Brain microvascular endothelial cell (primary cell): ENCODE measurements around the gene RNU1-2.
"Not testable (repeated sequence)": the region's sequence is repeated elsewhere in the genome, so short reads cannot be mapped to it uniquely, and the experiment has no call there.

ENCODE experiments used
- DNase-seq: peaks from one replicate; pipeline ENCODE4 v3.0.0-alpha.2; 2020
- H3K27ac ChIP-seq: fragments of 250-450 bp; sonication (Bioruptor Pico); 2 replicates; pipeline ENCODE4 v1.5.1; 2020; ENCODE audit warnings: mild to moderate bottlenecking, moderate library complexity
- H3K27me3 ChIP-seq: fragments of 250-450 bp; sonication (Bioruptor Pico); replicated peaks from 2 replicates; pipeline ENCODE4 v1.5.1; 2020; ENCODE audit warnings: mild to moderate bottlenecking
- H3K36me3 ChIP-seq: fragments of 250-450 bp; sonication (Bioruptor Pico); replicated peaks from 2 replicates; pipeline ENCODE4 v1.5.1; 2020; ENCODE audit warnings: mild to moderate bottlenecking
- H3K4me3 ChIP-seq: 2 replicates; pipeline ENCODE4 v1.5.1; 2011; ENCODE audit warnings: low read depth, mild to moderate bottlenecking, control low read depth, low read length, moderate library complexity
- in situ Hi-C: cut with HindIII; loops from 2 replicates; pipeline ENCODE4 v1.10.0; 2017; ENCODE audit warnings: low sequenced_read_pairs, low pct_ligation_motif_present
- TF ChIP-seq, protein P1 (sequence below): IDR thresholded peaks from 2 replicates; pipeline ENCODE4 v1.5.1; 2011; ENCODE audit warnings: low read depth, mild to moderate bottlenecking, moderate library complexity, low read length, control low read depth, inconsistent platforms; ENCODE audit errors: missing control alignments

Gene RNU1-2

DNA sequence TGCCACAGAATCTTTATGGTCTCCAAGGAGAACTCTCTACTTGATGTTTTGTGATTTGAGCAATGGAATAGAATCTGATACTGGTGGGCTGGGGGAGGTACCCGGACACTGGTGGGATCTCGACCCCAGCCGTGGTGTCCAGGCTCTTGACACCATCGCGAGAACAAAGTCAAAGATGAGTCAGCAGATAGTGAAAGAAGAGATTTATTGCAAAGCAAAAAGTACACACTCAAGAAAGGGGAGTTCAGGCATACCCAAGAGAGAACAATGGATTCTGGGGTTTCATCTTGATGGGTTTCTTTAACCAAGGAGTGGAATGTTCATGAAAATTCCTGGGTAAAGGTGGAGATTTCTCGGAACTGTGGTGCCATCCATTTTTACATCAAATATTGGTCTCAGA lies 1.4 kb upstream of the RNU1-2 start:
- H3K4me3 ChIP-seq, DNase-seq, H3K36me3 ChIP-seq, in situ Hi-C loops, H3K27ac ChIP-seq, H3K27me3 ChIP-seq: not testable (repeated sequence)

DNA sequence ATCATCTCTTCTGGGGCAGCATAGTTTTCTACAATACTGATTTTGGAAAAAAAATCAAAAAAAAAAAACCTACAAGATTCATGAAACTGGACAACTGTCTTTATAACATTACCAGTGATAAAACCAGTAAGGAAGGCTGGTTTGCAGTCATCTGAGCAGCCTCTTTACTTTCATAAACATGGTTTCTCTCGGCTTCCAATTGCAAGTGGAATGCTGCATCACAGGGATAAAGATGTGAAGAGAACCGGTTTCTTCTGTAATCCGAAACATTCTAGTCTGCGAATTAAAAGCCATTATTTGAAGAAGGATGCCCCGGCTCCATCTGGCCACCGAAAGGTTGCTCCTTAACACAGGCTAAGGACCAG lies 565 bp upstream of the RNU1-2 start:
- in situ Hi-C loops, H3K27me3 ChIP-seq, H3K36me3 ChIP-seq, DNase-seq: not testable (repeated sequence)
- H3K4me3 ChIP-seq, result peak overlapping the region; percentile 33
- H3K27ac ChIP-seq, result peak overlapping the region; percentile 94

DNA sequence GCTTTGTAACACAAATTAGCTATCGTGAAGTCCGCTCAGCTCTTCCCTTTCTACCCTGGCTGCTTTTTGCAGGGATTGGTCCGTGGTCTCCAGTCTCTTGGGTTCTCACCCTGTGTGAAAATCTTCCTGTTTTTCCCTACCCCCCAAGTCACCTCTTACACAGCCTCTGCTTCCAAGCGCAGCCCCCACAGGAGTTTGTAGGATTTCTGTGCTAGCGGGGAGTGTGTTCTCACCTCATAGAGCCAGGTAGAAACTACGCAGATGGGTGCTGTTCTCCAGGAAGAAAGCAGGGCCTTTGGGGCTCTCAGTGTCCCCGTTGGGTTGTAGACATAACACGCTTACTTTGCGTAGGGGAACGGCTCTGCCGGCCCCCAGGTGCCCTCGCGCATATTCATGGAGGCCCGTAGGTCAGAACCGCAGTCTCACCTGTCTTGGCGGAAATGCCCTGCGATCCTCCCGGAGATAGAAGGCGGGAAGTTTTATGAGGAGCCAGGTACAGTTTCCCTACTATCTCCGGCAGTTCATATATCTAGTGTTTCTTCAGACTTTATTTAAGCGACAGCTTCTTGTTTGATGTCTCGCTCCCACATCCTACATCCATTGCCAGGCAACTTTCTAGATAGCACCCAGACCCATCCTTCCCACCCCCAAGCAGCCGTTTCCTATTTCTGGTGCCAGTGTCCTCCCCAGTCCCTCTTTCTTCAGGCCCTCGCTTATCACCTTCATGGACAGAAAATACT lies 706 bp downstream of the RNU1-2 start:
- H3K4me3 ChIP-seq, result peak overlapping the region; percentile 24
- H3K27me3 ChIP-seq, H3K27ac ChIP-seq, H3K36me3 ChIP-seq, in situ Hi-C loops: not testable (repeated sequence)
- DNase-seq, result peak; percentile 75

DNA sequence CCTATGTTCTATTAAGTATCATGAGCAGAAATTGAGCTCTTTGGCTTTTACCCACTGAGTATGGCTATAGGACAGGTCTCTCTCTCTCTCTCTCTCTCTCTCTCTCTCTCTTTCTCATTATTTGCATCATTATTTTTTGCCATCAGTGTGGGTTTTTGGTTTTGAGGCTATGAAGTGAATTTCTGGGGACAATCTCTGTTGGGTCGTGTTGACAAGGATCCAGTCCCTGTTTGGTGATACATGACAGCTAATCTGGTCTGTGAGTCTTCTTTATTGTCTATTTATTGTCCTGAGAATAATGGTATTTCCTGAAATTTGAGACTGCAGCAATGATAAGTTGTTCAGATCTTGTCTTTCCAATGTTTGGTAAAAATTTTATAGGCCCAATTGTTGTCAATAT lies 1.9 kb downstream of the RNU1-2 start:
- H3K36me3 ChIP-seq, H3K4me3 ChIP-seq, in situ Hi-C loops, DNase-seq, H3K27me3 ChIP-seq, H3K27ac ChIP-seq: not testable (repeated sequence)

DNA sequence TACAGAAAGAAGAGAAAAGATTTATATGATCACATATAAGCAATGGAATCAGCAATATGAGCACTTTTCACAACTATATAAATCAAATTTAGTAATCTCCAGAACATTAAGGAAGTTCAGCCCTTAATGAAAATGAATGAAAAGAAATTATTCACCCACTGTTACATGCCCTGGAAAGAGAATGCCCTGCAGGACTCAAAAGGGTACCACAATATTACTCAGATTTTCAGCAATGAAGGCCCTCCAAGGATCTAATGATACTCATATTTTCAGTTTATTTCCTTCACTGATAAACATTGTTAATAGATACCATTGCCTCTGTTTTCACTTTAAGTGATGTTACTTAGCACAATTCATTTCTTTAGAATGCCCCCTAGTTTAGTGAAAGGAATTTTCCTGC lies 2.5 kb downstream of the RNU1-2 start:
- H3K27ac ChIP-seq, H3K27me3 ChIP-seq, H3K36me3 ChIP-seq, H3K4me3 ChIP-seq, in situ Hi-C loops, DNase-seq: not testable (repeated sequence)

DNA sequence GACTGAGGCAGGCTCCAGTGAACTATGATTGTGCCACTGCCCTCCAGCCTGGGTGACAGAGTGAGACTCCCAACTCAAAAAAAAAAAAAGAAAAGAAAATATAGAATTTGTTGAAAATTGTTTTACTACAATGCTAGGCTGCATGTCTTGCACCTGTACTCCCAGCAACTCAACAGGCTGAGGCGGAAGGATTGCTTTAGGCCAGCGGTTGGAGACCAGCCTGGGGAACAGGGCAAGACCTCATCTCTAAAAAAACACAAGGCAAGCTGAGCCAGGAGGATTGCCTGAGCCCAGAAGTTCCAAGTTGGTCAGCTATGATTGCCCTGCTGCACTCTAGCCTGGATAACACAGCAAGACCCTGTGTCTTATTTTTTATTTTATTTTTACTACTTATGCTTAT lies 3.2 kb downstream of the RNU1-2 start:
- H3K27me3 ChIP-seq, DNase-seq, H3K4me3 ChIP-seq, in situ Hi-C loops, H3K27ac ChIP-seq, H3K36me3 ChIP-seq: not testable (repeated sequence)

DNA sequence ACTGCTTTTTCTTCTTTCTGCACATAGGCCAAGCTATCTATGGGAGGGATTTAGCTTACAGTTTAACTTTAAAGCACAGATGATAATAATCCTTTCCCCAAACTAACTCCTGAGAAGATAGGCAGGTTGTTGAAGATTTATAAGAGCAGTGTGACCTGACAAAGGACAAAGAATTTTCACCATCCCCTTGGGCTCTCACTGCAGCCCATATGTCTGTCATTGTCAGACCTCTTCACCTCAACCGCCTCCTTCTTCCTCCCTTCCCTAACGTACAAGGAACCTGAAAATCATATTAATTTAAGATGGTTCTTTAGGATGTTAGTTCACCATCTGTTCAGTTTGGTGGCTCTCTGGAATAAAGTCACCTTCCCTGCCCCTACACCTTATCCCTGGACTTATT lies 5.0 kb downstream of the RNU1-2 start:
- H3K36me3 ChIP-seq, result no peaks in the 10 kb centered on the region
- H3K4me3 ChIP-seq, result no peak overlapping the region
- TF ChIP-seq, protein P1, sequence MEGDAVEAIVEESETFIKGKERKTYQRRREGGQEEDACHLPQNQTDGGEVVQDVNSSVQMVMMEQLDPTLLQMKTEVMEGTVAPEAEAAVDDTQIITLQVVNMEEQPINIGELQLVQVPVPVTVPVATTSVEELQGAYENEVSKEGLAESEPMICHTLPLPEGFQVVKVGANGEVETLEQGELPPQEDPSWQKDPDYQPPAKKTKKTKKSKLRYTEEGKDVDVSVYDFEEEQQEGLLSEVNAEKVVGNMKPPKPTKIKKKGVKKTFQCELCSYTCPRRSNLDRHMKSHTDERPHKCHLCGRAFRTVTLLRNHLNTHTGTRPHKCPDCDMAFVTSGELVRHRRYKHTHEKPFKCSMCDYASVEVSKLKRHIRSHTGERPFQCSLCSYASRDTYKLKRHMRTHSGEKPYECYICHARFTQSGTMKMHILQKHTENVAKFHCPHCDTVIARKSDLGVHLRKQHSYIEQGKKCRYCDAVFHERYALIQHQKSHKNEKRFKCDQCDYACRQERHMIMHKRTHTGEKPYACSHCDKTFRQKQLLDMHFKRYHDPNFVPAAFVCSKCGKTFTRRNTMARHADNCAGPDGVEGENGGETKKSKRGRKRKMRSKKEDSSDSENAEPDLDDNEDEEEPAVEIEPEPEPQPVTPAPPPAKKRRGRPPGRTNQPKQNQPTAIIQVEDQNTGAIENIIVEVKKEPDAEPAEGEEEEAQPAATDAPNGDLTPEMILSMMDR, result no peak
- no peaks in the 10 kb centered on the region for H3K27me3 ChIP-seq
- no peak for DNase-seq
- H3K27ac ChIP-seq, result no peak overlapping the region
- in situ Hi-C loops, result no loop called here

DNA sequence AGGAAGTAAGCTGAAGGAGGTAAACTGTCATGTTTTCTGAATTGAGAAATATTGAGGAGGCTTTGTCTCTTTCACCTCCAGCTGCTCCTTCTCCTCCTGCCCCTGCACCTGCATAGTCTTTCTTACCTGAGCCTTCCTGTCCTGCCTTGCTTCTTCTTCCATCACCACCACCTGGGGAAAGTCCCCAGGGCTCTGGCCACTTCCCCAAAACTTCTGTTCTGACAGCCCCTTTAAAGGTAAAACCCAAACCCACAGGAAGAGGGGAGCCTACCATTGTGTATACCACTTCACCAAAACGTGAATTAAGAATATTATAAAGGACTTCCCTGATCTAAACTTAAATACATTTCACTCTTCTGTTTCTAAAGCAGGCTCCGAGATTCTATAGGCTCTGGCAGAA lies 5.6 kb downstream of the RNU1-2 start:
- H3K27me3 ChIP-seq, H3K4me3 ChIP-seq, H3K36me3 ChIP-seq, H3K27ac ChIP-seq, in situ Hi-C loops, DNase-seq: not testable (repeated sequence)

DNA sequence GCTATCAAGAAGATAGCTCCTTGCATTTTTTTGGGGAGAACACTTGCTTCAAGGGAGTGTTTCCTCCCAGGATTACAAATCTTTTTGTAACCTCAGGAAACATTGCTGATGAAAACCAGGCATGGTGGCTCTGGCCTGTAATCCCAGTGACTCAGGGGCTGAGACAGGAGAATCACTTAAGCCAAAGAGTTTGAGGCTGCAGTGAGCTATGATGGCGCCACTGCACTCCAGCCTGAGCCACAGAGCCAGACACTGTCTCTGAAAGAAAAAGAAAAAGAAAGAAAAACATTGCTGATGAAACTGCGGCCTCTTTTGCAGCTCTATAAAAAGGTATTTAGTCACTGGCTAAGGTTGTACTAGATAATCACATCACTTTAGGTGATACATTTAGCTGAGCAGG lies 7.3 kb downstream of the RNU1-2 start:
- Histone ChIP-seq H3K27me3 (no peaks in the 10 kb centered on the region), H3K36me3 (no peaks in the 10 kb centered on the region), H3K4me3 (no peak overlapping the region), H3K27ac (peak overlapping the region; percentile 100)
- in situ Hi-C loops, result no loop called here
- TF ChIP-seq, protein P1, result peak; percentile 6
- DNase-seq, result peak; percentile 79
